Measurements from ENCODE around the gene RAF1.

DNA sequence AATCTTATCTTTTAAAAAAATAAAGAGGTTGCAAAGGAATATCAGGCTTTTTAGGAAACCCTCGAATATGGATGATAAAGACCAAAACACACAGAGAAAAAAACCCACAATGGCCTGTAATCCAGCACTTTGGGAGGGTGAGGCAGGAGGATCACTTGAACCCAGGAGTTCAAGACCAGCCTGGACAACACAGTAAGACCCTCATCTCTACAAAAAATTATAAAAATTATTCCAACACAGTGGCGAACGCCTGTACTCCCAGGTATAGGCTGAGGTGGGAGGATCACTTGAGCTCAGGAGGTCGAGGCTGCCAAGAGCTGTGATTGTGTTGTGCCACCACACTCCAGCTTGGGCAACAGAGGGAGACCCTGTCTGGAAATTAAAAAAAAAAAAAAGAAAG lies 30.8 kb downstream of the RAF1 start:
- no peak for TF ChIP-seq EZH2 (IDR thresholded peaks at IDR 0.05; ENCODE audit: borderline replicate concordance, low read length)
- TF ChIP-seq, protein P1, sequence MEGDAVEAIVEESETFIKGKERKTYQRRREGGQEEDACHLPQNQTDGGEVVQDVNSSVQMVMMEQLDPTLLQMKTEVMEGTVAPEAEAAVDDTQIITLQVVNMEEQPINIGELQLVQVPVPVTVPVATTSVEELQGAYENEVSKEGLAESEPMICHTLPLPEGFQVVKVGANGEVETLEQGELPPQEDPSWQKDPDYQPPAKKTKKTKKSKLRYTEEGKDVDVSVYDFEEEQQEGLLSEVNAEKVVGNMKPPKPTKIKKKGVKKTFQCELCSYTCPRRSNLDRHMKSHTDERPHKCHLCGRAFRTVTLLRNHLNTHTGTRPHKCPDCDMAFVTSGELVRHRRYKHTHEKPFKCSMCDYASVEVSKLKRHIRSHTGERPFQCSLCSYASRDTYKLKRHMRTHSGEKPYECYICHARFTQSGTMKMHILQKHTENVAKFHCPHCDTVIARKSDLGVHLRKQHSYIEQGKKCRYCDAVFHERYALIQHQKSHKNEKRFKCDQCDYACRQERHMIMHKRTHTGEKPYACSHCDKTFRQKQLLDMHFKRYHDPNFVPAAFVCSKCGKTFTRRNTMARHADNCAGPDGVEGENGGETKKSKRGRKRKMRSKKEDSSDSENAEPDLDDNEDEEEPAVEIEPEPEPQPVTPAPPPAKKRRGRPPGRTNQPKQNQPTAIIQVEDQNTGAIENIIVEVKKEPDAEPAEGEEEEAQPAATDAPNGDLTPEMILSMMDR (conservative IDR thresholded peaks at IDR 0.05 in 1 of 2, IDR thresholded peaks at IDR 0.05 in 1 of 2; ENCODE audit: extremely low read depth in 1 of 2, insufficient read depth in 1 of 2, low read depth in 1 of 2, low read length in 2 of 2) = no peak
